ENCODE measurements around the gene CTSH. TPM values are rescaled to one million over a fixed set of nuclear protein-coding genes. Genes with fewer than 3 reads are reported as not detected.

Gene CTSH
- total RNA-seq, 1 experiment from 2014 or later, result 146 TPM

DNA sequence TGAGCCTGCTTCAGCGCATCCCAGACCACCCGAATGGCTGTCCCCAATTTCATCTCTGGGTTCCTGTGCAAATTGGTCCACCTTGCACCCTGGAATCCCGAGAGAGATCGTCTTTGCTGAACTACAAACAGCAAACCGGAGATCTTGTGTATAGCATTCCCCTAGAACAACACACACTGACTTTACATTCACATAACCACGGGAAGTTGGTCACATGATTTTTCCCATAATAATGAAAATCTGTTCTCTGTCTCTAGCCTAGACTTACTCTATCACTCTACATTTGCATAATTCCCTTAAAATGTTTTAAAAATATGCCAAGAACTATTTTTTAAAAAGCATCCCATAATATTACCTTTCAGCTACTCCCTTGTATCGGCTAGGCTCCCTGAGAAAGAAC lies 34.6 kb downstream of the CTSH start:
- POLR2A ChIA-PET (ENCODE audit: unreplicated experiment), result no interaction called here
- TF ChIP-seq EZH2phosphoT487 (IDR thresholded peaks at IDR 0.05; ENCODE audit: borderline replicate concordance, low read length), result no peak
- no peak for TF ChIP-seq EZH2 (IDR thresholded peaks at IDR 0.05; ENCODE audit: low read length, unreplicated experiment)
- TF ChIP-seq, protein P1, sequence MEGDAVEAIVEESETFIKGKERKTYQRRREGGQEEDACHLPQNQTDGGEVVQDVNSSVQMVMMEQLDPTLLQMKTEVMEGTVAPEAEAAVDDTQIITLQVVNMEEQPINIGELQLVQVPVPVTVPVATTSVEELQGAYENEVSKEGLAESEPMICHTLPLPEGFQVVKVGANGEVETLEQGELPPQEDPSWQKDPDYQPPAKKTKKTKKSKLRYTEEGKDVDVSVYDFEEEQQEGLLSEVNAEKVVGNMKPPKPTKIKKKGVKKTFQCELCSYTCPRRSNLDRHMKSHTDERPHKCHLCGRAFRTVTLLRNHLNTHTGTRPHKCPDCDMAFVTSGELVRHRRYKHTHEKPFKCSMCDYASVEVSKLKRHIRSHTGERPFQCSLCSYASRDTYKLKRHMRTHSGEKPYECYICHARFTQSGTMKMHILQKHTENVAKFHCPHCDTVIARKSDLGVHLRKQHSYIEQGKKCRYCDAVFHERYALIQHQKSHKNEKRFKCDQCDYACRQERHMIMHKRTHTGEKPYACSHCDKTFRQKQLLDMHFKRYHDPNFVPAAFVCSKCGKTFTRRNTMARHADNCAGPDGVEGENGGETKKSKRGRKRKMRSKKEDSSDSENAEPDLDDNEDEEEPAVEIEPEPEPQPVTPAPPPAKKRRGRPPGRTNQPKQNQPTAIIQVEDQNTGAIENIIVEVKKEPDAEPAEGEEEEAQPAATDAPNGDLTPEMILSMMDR (conservative IDR thresholded peaks at IDR 0.05; ENCODE audit: low read depth, low read length), result no peak
- no peak for ATAC-seq

DNA sequence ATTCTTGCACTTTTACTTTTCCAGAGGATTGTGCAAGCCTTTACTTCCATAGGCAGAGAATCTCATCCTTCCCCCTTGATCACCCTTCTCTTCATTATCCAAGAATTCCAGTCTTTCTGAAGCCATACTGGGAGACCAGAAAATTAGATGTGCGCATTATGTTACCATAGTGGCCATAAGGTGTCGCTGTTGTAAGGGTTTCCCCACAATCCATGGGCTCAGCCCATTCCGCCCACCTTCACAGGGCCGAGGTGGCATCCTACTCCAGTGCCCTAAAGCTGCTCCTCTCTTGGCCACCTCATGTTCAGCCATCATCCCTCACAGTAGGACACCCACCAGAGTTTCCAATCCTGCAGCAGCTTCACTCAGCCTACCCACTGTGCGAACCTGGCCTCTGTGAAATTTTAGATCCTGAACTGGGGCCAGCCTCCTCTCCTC lies 35.0 kb downstream of the CTSH start:
- H3K27me3 ChIP-seq (ENCODE audit: low read length), result no peaks in the 10 kb centered on the region
- ChIA-PET POLR2A (ENCODE audit: unreplicated experiment) (no interaction called here), CTCF (no interaction called here)
- H3K4me3 ChIP-seq (ENCODE audit: low read length), result no peak overlapping the region
- no TSS peak for BruUV-seq (replicated peaks)
- no peaks in the 10 kb centered on the region for H4K20me1 ChIP-seq (ENCODE audit: low read length)
- no peaks in the 10 kb centered on the region for H3K79me2 ChIP-seq (ENCODE audit: low read length)
- H3K36me3 ChIP-seq (ENCODE audit: low read depth, low read length), result peaks cover 11% of the 10 kb centered on the region
- H2AFZ ChIP-seq (ENCODE audit: low read length), result no peak overlapping the region
- no peaks in the 10 kb centered on the region for H3K9me3 ChIP-seq (ENCODE audit: low read length)
- peaks cover 16% of the 10 kb centered on the region for H3K4me1 ChIP-seq (ENCODE audit: insufficient read depth, low read length)
- DNase-seq, result peak; percentile 73
- TF ChIP-seq EZH2phosphoT487 (IDR thresholded peaks at IDR 0.05; ENCODE audit: borderline replicate concordance, low read length), result no peak
- TF ChIP-seq, protein P1 (conservative IDR thresholded peaks at IDR 0.05; ENCODE audit: low read depth, low read length), result peak; percentile 87
- no peaks in the 10 kb centered on the region for H3F3A ChIP-seq (ENCODE audit: low read length, unreplicated experiment)
- H3K27ac ChIP-seq (ENCODE audit: low read length), result no peak overlapping the region
- ATAC-seq, result peak; percentile 69
- no peak overlapping the region for H3K9ac ChIP-seq (ENCODE audit: low read length)
- no peak overlapping the region for H3K4me2 ChIP-seq (ENCODE audit: low read length)
- intact Hi-C loops (cut with micrococcal nuclease), result loop anchor here (1.0 to 10.0 kb wide), 2 partner anchors 69 to 275 kb away; no protein-coding TSS in a partner anchor
- no peaks in the 10 kb centered on the region for H3K9me2 ChIP-seq (replicated peaks; ENCODE audit: low read length)

More for the DNA sequence above, 34.6 kb downstream of the CTSH start:
- Histone ChIP-seq H4K20me1 (ENCODE audit: low read length) (no peaks in the 10 kb centered on the region), H2AFZ (ENCODE audit: low read length) (no peak overlapping the region), H3K79me2 (ENCODE audit: low read length) (no peaks in the 10 kb centered on the region), H3K4me3 (ENCODE audit: low read length) (no peak overlapping the region), H3K27me3 (ENCODE audit: low read length) (no peaks in the 10 kb centered on the region), H3K36me3 (ENCODE audit: low read depth, low read length) (peaks cover 11% of the 10 kb centered on the region), H3K9me3 (ENCODE audit: low read length) (no peaks in the 10 kb centered on the region), H3F3A (ENCODE audit: low read length, unreplicated experiment) (no peaks in the 10 kb centered on the region), H3K4me1 (ENCODE audit: insufficient read depth, low read length) (peaks cover 11% of the 10 kb centered on the region), H3K4me2 (ENCODE audit: low read length) (no peak overlapping the region), H3K9ac (ENCODE audit: low read length) (no peak overlapping the region), H3K9me2 (replicated peaks; ENCODE audit: low read length) (no peaks in the 10 kb centered on the region), H3K27ac (ENCODE audit: low read length) (no peak overlapping the region)
- CTCF ChIA-PET, result no interaction called here
- intact Hi-C loops (cut with micrococcal nuclease), result loop anchor here (10.0 kb wide), 1 partner anchor 275 kb away; no protein-coding TSS in a partner anchor
- DNase-seq, result no peak
- no TSS peak for BruUV-seq (replicated peaks)

DNA sequence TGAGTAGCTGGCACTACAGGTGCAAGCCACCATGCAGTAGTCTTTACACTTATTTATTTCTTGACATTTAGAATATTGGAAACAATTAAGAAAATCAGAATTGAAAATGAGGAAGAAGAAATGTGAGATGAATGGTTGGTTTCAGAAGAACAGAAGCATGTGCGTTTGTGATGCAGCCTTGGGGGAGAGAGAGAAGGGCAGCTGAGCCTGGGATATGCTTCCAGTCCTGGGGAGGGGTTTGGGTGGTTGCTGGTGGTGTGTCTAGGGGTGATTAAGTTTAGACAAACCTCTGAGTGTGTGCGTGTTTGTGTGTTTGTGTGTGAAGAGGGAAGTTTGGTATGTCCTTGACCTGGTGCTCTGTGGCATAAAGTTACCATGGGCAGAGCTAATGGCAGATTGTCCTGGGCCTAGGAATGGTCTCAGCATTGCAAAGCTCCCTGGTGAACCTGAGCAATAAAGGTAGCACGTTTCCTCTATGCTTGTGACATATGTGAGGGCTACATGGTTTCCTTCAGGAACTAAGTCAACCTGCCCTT lies 35.6 kb downstream of the CTSH start:
- Histone ChIP-seq H3K36me3 (ENCODE audit: low read depth, low read length) (peaks cover 11% of the 10 kb centered on the region), H3K27me3 (ENCODE audit: low read length) (no peaks in the 10 kb centered on the region), H3F3A (ENCODE audit: low read length, unreplicated experiment) (no peaks in the 10 kb centered on the region), H2AFZ (ENCODE audit: low read length) (no peak overlapping the region), H3K4me1 (ENCODE audit: insufficient read depth, low read length) (peaks cover 21% of the 10 kb centered on the region), H4K20me1 (ENCODE audit: low read length) (no peaks in the 10 kb centered on the region), H3K27ac (ENCODE audit: low read length) (no peak overlapping the region), H3K79me2 (ENCODE audit: low read length) (no peaks in the 10 kb centered on the region), H3K9me3 (ENCODE audit: low read length) (no peaks in the 10 kb centered on the region), H3K4me3 (ENCODE audit: low read length) (no peak overlapping the region), H3K9ac (ENCODE audit: low read length) (no peak overlapping the region), H3K9me2 (replicated peaks; ENCODE audit: low read length) (no peaks in the 10 kb centered on the region), H3K4me2 (ENCODE audit: low read length) (no peak overlapping the region)
- CTCF ChIA-PET, result no interaction called here
- DNase-seq (no peak), ATAC-seq (no peak)
- intact Hi-C loops (cut with micrococcal nuclease), result loop anchor here (1.0 kb wide), 1 partner anchor 70 kb away; no protein-coding TSS in a partner anchor
- BruUV-seq (replicated peaks), result no TSS peak
- POLR2A ChIA-PET (ENCODE audit: unreplicated experiment), result no interaction called here
- TF ChIP-seq EZH2phosphoT487 (IDR thresholded peaks at IDR 0.05; ENCODE audit: borderline replicate concordance, low read length), result no peak
- TF ChIP-seq, protein P1 (conservative IDR thresholded peaks at IDR 0.05; ENCODE audit: low read depth, low read length), result no peak
- TF ChIP-seq EZH2 (IDR thresholded peaks at IDR 0.05; ENCODE audit: low read length, unreplicated experiment), result no peak
